Endothelial cell of umbilical vein (primary cell): ENCODE data around the gene NDUFA13. TPM values are rescaled to one million over a fixed set of nuclear protein-coding genes. Genes with fewer than 3 reads are reported as not detected.

Source experiments
- BruUV-seq: library from RNA; stranded (reverse); fragments of 400-500 nt; replicated peaks from 2 replicates; lab custom pipeline; 2021; lab: Mats Ljungman, UMichigan
- CTCF ChIA-PET: fragments of 300-600, 350-600 bp; sonication (Branson Sonifier 250); formaldehyde crosslinking; loops from one replicate; lab custom pipeline; 2021; ENCODE audit warnings: antibody characterized with exemption, inconsistent platforms; lab: Charles Lee
- POLR2A ChIA-PET: fragments of 300-600, 350-600 bp; sonication (Branson Sonifier 250); formaldehyde crosslinking; loops from one replicate; lab custom pipeline; 2021; ENCODE audit warnings: antibody characterized with exemption, inconsistent platforms; lab: Charles Lee
- DNase-seq: peaks from one replicate; pipeline ENCODE4 v3.0.0-alpha.2; 2011; ENCODE audit warnings: low read depth, low spot score
- FAIRE-seq: peaks from 2 replicates; lab custom pipeline; 2011; peaks lifted over from hg19 to GRCh38; lab: Jason Lieb, UNC
- H2AFZ ChIP-seq: 2 replicates; pipeline ENCODE4 v1.6.0; 2012; ENCODE audit warnings: low read depth, low read length, control low read depth, inconsistent platforms
- H3K27ac ChIP-seq: 2 replicates; pipeline ENCODE4 v1.5.1; 2011; ENCODE audit warnings: low read depth, mild to moderate bottlenecking, control low read depth, low read length, moderate library complexity; ENCODE audit not compliant: insufficient read depth
- H3K27me3 ChIP-seq, 2 experiments: 2 replicates each; pipeline versions ENCODE4 v1.6.0 to v1.6.1; 2011; ENCODE audit warnings: low read length in 2 of 2, mixed read lengths in 1 of 2; ENCODE audit not compliant: control insufficient read depth in 2 of 2, insufficient read depth in 2 of 2
- H3K36me3 ChIP-seq, 2 experiments: 2 replicates in 1 of 2; 3 replicates in 1 of 2; pipeline ENCODE4 v1.5.1; 2011; ENCODE audit warnings: low read length in 2 of 2, mild to moderate bottlenecking in 1 of 2, moderate library complexity in 1 of 2; ENCODE audit not compliant: control insufficient read depth in 2 of 2, insufficient read depth in 2 of 2; ENCODE audit errors: extremely low read depth in 1 of 2
- H3K4me1 ChIP-seq: 3 replicates; pipeline ENCODE4 v1.5.1; 2011; ENCODE audit warnings: mild to moderate bottlenecking, low read length; ENCODE audit not compliant: control insufficient read depth, insufficient read depth; ENCODE audit errors: extremely low read depth
- H3K4me2 ChIP-seq: 2 replicates; pipeline ENCODE4 v1.6.1; 2011; ENCODE audit warnings: low read length, control low read depth, mixed read lengths; ENCODE audit not compliant: insufficient read depth
- H3K4me3 ChIP-seq, 3 experiments: fragments of 200-600 bp in 1 of 3; sonication (generic), shearing (Covaris generic) in 1 of 3; replicated peaks in 1 of 3; 2 replicates each; pipeline ENCODE4 v1.5.1; 2011 to 2016; ENCODE audit warnings: control low read depth in 3 of 3, low read length in 3 of 3, mild to moderate bottlenecking in 2 of 3, inconsistent platforms in 1 of 3, low read depth in 1 of 3, moderate library complexity in 1 of 3; ENCODE audit not compliant: insufficient read depth in 1 of 3
- H3K79me2 ChIP-seq: 2 replicates; pipeline ENCODE4 v1.6.0; 2012; ENCODE audit warnings: low read length, inconsistent platforms; ENCODE audit not compliant: control insufficient read depth, insufficient read depth
- H3K9ac ChIP-seq: replicated peaks from 2 replicates; pipeline ENCODE3; 2011; ENCODE audit warnings: low read length, control low read depth; ENCODE audit not compliant: insufficient read depth; ENCODE audit errors: extremely low read depth
- H3K9me1 ChIP-seq: replicated peaks from 3 replicates; pipeline ENCODE4 v1.6.0; 2011; ENCODE audit warnings: mild to moderate bottlenecking, low read length; ENCODE audit not compliant: control insufficient read depth, insufficient read depth; ENCODE audit errors: extremely low read depth
- H3K9me3 ChIP-seq: replicated peaks from 2 replicates; pipeline ENCODE4 v1.5.1; 2012; ENCODE audit warnings: low read length, inconsistent platforms; ENCODE audit not compliant: control insufficient read depth, insufficient read depth
- H4K20me1 ChIP-seq: replicated peaks from 2 replicates; pipeline ENCODE3; 2011; ENCODE audit warnings: mild to moderate bottlenecking, low read length; ENCODE audit not compliant: control insufficient read depth, insufficient read depth; ENCODE audit errors: extremely low read depth
- POLR2AphosphoS5 ChIP-seq: IDR thresholded peaks from 2 replicates; pipeline ENCODE4 v1.6.1; 2012; ENCODE audit warnings: low read depth, mild to moderate bottlenecking, control low read depth, low read length, moderate library complexity; ENCODE audit not compliant: insufficient read depth
- dilution Hi-C: fragments of 300-500 bp; cut with MboI; formaldehyde crosslinking; loops from one replicate; pipeline ENCODE4 v1.15.0; 2019; ENCODE audit warnings: low sequenced_read_pairs; ENCODE audit not compliant: extremely low pct_ligation_motif_present
- intact Hi-C: fragments of 100-400 bp; cut with micrococcal nuclease; formaldehyde crosslinking; loops from one replicate; pipeline ENCODE4 v1.10.0; 2022
- polyA plus RNA-seq, 4 experiments: library from polyadenylated mRNA; depleted of rRNA in 3 of 4; stranded (reverse) in 3 of 4; unstranded in 1 of 4; fragments of >200 nt; gene quantifications; 2 replicates each; pipeline versions ENCODE4 v1.2.1 to v1.2.3, GENCODE V29; 2011 to 2012; ENCODE audit warnings: missing spikeins in 1 of 4
- total RNA-seq: library from RNA; stranded (reverse); gene quantifications from 2 replicates; pipeline ENCODE4 v1.2.3, GENCODE V29; 2021
- TF ChIP-seq, protein P1 (sequence below), 2 donors: IDR thresholded peaks; 1 replicate in 1 of 2; 2 replicates in 1 of 2; pipeline ENCODE4 v1.5.1; 2011; ENCODE audit warnings: low read length in 2 of 2, mild to moderate bottlenecking in 2 of 2, moderate library complexity in 2 of 2, control low read depth in 1 of 2, inconsistent platforms in 1 of 2, low read depth in 1 of 2; ENCODE audit not compliant: insufficient read depth in 1 of 2; ENCODE audit errors: extremely low read depth in 1 of 2

NDUFA13 gene
- total and polyA plus RNA-seq, 2 donors (not counting 3 experiments of a cell fraction or from before 2014, with no cell fraction given) = 246 to 799 TPM

- no TSS peak for BruUV-seq
- no peak for TF ChIP-seq POLR2AphosphoS5
- TF ChIP-seq, protein P1, sequence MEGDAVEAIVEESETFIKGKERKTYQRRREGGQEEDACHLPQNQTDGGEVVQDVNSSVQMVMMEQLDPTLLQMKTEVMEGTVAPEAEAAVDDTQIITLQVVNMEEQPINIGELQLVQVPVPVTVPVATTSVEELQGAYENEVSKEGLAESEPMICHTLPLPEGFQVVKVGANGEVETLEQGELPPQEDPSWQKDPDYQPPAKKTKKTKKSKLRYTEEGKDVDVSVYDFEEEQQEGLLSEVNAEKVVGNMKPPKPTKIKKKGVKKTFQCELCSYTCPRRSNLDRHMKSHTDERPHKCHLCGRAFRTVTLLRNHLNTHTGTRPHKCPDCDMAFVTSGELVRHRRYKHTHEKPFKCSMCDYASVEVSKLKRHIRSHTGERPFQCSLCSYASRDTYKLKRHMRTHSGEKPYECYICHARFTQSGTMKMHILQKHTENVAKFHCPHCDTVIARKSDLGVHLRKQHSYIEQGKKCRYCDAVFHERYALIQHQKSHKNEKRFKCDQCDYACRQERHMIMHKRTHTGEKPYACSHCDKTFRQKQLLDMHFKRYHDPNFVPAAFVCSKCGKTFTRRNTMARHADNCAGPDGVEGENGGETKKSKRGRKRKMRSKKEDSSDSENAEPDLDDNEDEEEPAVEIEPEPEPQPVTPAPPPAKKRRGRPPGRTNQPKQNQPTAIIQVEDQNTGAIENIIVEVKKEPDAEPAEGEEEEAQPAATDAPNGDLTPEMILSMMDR (IDR thresholded peaks at IDR 0.05; ENCODE audit: extremely low read depth in 1 of 2, insufficient read depth in 1 of 2, low read depth in 1 of 2, low read length in 2 of 2) = peak in 1 of 2 donors; percentile 25
- no peak for FAIRE-seq
Measured at GRCh38 chr19:19475849-19476828, 39.9 kb upstream of the NDUFA13 start.

More at GRCh38 chr19:19475849-19476828, 39.9 kb upstream of the NDUFA13 start:
- CTCF ChIA-PET = interaction anchor here (0.6 to 1.5 kb wide), 11 partner anchors 13 to 112 kb away, joined by 3 to 7 read pairs (median 4); partner anchors contain the start of gene GATAD2A
- peaks cover 0 to 12% of the 10 kb centered on the region in 2 experiments for H3K36me3 ChIP-seq
- H3K4me3 ChIP-seq = no peak overlapping the region
- intact Hi-C loops (no loop called here), dilution Hi-C loops (no loop called here)
- POLR2A ChIA-PET = interaction anchor here (0.7 kb wide), 1 partner anchor 91 kb away, joined by 3 read pairs; no protein-coding TSS in a partner anchor
- H3K4me1 ChIP-seq = no peaks in the 10 kb centered on the region
- H3K79me2 ChIP-seq = peaks cover 91% of the 10 kb centered on the region
- H2AFZ ChIP-seq = no peak overlapping the region
- no peak overlapping the region for H3K4me2 ChIP-seq
- no peak overlapping the region for H3K27ac ChIP-seq
- H3K9me3 ChIP-seq = no peaks in the 10 kb centered on the region
- H3K9ac ChIP-seq = no peak overlapping the region
- no peaks in the 10 kb centered on the region for H4K20me1 ChIP-seq
- H3K9me1 ChIP-seq = no peaks in the 10 kb centered on the region
- no peak for DNase-seq
- no peaks in the 10 kb centered on the region for H3K27me3 ChIP-seq
